Stimulated activated CD8-positive, alpha-beta memory T cell treated with anti-CD3 and anti-CD28 coated beads, Interleukin-2, amount 100 ng/mL, for 1 hour (primary cell): ENCODE results near the gene ZNF580.

Experiments used
- DNase-seq, 2 donors: peaks; one replicate each; pipeline ENCODE4 v3.0.0-alpha.2; 2020; ENCODE audit warnings: low read depth in 2 of 2

ZNF580 gene

DNA sequence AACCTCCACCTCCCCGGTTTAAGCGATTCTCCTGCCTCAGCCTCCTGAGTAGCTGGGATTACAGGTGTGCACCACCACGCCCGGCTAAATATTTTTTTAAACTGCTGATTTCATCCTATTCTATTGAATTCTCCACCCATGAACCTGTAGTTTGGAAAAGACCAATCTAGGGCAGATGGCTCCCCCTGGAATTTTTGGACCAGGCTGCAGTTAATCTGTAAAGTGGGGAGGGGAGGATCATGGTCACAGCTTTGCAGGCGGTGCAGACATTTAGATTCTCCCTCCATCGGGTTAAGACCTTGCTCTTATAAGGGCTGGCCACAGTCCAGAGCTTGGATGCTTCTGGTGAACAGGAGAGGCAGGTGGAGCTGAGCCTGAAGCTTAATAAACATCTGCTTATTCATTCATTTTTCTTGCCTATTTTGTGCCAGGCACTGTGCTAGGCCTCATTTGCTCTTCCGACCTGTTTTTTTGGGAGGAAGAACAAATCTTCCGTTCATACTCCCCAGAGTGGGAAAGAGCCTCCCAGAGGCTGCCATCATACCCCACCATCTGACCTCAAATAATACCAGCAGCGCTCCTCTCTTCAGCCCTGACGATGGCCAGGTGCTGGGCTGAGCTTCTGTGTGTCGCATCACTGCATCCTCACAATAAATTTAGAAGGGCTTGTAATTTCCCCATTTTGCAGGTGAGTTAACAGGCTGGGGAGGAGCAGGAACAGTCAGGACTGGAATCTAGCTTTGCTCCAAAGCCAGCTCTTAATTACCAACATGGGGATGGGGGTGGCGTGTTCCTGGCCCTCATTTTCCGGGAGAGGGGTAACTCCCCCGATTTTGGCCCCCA, 6.3 kb downstream of the ZNF580 start:
- no peak for DNase-seq

DNA sequence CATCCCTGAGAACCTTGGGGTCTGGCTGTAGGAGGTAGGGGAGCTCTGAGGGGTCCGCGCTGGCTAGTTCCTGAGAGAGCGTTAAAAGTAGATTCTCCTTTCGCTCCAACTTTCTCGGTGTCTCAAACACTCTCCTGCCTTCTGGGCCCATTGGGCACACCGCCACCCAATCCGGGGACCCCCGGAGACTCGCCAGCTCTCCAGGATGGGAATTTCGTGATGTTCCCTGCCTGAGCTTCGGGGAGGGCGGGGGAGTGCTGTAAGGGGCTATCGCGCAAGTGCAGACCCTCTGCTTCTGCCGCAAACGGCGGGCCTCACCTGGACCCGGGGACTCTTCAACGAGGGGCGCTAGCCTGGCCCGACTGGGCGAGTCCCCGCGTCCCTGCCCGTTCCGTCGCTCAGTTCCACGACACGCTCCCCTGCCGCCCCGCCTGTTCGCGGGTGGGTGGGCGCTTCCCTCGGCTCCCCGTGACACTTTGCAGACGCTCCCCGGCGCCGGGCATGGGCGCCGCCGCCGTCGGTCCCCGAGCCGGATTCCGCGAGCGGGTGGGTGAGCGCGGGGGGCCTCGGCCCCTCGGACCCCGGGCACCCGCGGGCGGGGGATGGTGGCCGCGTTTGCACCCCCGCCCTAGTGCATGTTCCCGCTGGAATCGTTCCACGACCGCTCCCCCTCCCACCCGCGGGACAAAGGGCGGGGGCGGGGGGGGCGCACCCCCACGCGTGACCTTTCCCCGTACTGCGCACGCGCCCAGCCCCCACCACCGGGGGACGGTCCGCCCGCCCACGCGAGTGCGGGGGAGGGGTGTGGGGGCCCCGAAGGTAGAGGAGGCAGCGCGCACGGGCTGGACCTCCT, 7.2 kb downstream of the ZNF580 start, which contains the start of gene CCDC106:
Gene CCDC106 (plus strand): TSS at position 481 of the 853 bp plus-strand sequence. CDS start 835 bp downstream, outside the sequence.
- no peak for DNase-seq

DNA sequence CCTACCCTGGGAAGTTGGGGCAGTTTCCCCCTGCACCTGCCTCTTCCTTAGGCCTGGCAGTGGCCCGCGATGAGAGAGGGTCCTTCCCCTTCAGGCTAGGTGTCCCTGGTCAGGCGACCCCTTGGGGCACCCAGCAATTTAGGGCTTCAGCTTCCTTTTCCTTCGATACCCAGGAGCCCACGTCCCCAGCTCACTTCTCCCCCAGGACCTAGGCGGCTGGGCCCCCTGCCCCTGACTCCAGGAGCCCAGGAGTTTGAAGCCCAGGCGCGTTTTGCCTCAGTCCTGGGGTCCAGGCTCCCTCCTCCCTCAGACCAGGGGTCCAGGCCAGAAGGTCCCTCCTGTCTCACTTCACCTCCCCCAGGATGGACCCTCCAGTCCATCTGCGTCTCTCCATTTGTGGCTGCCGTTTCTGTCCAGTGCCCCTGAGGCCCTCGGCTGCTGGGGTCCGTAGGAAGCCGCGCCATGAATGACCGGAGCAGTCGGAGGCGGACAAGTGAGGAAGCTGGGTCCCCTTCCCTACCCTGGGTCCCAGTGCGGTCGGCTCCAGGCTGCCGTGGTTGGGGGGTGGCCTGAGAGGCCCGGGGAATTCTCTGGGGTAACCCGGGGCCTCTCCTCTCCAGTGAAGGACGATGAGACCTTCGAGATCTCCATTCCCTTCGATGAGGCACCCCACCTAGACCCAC, 7.9 kb downstream of the ZNF580 start:
- no peak for DNase-seq

DNA sequence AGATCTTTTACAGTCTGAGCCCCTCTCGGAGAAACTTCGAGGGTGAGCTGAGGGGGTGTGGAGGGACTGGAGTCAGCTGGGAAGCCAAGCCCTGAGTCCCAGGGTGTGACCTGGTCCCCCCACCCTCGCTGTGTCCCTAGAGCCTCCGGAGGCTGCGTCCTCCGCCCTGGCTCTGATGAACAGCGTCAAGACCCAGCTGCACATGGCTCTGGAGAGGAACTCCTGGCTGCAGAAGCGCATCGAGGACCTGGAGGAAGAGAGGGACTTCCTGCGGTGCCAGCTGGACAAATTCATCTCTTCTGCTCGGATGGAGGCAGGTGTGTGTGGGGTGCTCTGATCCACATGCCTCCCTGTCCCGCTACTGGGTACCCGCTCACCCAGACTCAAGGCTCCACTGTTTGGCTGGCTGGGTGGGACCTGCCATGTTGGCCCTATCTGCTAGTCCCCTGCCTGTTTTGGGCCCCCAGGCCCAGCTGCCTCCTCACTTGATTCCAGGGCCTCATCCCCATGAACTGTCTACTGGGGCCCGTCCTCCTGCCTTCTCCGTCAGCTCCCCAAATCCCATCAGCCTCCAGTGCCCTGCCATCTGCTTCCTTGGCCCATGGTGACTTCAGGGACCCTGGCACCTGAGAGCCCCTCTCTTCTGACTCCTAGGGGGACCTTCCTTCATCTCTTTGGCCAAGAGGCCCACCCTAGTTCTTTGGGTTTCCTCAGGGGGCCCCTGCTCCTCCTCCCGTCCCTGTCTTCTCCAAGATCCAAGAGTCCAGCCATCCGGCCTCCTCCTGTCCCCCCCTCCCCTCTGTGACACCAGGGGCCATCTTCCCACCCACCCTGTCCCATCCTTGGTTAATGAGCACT, 8.7 kb downstream of the ZNF580 start:
- no peak for DNase-seq

DNA sequence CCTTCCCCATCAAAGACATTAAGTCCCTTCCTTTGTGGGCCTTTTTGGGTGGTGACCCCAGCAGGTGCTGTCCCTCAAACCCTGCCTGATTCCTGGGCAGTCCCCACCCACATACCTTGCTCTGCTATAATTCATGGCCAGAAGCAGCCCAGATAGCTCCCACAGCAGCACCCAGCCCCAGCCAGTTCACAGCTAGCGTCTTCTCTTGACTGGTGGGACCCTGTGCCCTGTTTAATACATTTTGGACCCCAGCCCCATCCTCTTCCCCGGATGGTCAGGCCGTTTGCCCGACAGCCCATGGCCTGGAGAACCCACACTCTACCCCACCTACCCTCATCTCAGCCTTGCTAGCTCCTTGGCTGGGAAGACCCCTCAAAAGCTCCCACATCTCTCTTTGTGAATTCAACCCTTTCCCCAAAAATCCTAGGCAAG, 9.3 kb downstream of the ZNF580 start:
- DNase-seq = no peak

DNA sequence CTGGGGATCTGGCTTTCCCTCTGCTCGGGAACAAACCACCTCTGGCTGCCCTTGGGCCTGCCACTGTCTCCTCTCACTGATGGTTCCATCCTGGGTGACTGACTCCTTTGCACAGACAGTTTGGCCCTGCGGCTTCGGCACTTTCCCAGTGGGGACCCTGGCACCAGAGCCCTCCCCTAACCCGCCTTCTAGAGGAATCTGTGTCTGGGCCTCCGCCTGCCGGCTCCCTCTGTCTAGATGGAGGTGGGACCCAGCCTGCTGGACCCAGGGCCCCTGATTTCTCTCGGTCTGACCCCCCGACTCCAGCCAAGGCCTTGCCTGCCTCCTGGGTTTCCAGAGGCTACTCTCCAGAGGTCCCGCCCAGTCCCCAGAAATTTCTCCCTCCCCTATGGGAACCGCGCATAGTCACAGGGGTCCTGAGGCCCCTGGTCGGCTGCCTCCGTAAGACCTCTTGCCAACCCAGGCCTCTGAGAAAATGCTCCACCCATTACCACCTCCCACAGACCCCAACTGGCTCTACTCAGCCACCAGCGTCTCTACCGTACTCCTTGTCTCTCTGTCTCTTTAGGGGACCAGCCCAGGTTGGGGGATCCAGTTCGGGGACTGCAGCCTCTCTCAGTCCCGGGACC, 9.9 kb downstream of the ZNF580 start:
- DNase-seq = no peak

DNA sequence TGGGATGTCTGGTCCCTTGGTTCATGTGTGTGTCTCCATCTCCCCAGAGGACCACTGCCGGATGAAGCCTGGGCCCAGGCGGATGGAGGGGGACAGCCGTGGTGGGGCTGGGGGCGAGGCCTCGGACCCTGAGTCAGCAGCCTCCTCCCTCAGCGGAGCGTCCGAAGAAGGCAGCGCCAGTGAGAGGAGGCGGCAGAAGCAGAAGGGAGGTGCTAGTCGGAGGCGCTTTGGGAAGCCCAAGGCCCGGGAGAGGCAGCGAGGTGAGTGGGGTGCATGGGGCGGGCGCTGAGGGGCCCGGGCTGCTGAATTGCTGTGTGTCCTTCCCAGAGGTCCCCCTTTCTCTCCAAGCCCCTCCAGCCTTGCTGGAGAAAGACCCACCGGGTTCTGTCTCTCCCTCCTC, 10.4 kb downstream of the ZNF580 start:
- no peak for DNase-seq

DNA sequence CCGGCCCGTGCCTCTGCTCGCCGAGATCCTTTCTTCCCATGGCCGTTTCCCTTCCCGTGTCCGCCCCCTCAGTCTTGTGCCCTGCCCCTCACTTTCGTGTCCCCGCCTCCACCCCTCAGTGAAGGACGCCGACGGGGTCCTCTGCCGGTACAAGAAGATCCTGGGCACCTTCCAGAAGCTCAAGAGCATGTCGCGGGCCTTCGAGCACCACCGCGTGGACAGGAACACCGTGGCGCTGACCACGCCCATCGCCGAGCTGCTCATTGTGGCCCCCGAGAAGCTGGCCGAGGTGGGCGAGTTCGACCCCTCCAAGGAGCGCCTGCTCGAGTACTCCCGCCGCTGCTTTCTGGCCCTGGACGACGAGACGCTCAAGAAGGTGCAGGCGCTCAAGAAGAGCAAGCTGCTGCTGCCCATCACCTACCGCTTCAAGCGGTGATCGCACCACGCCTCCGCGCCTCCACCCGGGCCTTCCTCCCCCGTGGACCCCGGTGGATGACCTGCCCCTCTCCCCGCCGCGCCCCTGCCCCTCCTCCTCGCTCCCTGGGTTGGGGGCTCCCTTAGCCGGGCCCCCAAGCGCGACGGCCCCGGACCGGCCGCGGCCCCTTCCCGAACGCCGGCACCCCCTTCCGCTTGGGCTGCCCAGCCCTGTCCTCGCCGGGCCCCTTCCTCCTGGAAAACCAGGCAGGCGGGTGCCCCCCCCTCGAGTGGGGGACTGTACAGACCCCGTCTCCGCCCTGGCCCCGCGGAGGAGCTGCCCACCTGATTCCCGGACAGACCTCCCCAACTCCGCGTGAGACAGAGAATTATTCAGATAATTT, 11.7 kb downstream of the ZNF580 start:
- no peak for DNase-seq

DNA sequence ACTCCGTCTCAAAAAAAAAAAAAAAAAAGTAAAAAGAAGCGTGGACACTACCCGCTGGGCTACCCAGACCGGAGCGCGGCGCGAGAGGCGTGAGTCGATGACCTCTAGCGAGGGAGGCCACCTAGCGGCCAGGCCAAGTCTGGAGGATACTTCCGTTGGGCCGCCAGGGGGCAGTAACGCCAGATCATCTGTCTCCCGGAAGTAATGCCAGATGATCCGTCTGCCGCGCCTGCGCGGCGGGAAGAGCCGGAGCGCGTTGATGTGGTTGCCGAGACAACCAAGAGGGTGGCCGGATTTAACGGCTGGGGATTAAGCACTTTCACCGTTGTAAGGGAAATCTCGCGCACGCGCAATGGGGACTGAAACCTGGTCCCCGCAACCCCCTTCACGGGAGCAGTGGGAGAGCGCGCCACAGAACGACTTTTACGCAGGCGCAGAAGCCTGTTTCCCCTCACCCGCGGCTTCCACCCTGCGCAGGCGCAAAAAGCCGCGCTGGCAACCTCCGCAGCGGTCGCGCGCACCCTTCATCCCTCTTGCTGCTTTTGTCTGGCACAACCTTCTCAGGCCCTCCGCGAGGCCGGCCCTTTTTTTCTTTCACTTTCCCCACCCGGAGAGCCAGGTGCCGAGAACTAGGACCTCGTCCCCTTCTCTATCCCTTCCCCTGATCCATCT, 13.0 kb downstream of the ZNF580 start:
- DNase-seq = peak; percentile 98 to 99

DNA sequence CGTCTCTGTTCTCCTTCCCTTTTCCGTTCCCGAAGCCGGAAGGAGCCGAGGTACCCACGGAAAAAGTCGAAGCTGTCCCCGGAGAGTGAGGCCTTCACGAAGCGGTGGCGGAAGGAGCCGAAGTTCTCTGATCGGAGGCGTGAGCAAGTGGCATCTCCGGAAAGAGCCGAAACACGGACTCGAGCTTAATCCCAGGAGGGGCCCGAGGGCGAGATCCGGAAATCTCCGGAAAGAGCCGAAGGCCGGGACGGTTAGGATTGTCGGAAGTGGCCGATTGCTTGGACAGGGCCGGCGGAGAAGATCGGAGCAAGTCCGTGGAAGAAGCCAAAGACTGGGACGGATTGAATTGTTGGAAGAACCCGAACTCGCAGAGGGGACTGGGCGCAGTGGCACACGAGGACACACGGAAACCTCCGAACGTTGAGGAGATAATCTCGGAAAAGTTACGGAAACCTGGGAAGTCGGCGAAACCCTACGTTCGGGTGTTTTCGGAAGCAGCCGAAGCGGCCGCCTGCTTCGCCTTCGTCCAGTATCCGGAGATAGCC, 13.6 kb downstream of the ZNF580 start:
- DNase-seq = peak; percentile 92 to 96

DNA sequence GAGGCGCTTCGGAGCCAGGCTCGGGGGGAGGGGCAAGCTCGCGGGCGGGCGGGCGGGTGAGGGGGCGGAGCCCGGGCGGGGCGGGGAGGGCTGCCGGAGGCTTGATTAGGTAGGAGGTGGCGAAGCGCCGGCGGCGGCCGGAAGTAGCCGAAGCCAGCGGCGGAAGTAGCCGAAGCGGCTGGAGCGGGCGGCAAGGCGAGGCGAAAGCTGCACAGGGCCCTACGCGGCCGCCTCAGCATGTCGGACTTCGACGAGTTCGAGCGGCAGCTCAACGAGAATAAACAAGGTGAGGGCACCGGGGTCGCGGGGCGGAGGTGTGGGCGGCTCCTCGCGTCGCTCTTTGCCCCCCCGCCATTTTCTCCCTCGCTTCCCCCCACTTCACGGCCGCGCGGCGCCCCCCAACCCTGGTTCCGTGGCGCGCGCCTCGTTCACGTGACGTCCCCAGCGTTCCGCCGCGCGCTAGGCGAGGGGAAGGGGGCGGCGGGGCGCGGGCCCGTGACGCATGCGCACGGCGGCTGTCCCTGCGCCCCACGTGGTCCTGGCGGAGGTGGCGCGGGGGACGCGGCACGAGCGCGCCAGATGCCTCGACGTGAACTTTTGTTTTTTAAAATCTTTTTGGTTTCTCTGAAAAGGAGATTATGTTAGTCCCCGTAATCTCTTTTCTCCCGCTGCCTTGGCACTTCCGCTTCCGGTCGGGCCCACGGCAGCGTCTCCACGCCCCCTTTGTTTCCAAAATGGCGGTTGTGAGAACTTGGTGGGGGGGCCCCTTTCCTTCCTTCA, 14.3 kb downstream of the ZNF580 start, which contains the start of gene U2AF2:
Gene U2AF2 (plus strand): TSS at position 168 of the 780 bp plus-strand sequence. CDS start 70 bp downstream, at position 238.
- DNase-seq = peak; percentile 92 to 95

DNA sequence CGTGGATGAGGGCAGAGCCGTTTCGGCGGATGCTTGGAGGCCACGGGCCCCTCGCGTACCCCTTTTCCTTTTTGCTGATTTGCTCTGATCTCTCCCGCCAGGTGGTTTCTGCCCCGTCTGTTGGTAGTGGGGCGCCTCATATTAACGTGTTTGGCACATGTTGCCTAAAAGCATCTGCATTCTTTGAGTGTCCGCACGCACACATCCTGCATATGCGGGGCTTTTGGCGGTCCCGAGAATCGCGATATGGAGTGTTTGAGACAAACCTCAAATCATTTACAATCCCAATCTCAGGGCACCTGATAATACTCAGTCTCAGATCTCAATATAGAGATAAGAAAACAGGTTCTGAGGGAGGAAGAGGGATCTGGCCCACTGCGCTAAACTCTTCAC, 14.8 kb downstream of the ZNF580 start:
- no peak for DNase-seq

DNA sequence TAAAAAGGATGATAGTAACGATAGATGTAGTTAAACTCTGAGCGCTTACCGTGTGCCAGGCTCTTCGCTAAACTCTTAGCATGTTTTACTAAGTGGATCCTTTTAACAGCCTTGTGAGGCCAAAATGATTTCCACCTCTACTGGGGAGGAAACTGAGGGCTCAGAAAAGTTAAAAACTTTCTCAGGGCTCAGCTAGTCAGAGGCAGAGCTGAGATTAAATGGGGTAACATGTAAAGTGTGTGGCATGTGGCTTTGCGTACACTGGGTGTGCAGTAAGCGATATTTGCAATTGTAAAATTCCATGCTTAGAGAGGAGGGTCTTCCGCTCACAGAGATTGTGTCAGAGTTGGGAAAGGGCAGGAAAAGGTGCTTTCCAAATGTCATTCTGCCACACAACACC, 15.8 kb downstream of the ZNF580 start:
- no peak for DNase-seq

DNA sequence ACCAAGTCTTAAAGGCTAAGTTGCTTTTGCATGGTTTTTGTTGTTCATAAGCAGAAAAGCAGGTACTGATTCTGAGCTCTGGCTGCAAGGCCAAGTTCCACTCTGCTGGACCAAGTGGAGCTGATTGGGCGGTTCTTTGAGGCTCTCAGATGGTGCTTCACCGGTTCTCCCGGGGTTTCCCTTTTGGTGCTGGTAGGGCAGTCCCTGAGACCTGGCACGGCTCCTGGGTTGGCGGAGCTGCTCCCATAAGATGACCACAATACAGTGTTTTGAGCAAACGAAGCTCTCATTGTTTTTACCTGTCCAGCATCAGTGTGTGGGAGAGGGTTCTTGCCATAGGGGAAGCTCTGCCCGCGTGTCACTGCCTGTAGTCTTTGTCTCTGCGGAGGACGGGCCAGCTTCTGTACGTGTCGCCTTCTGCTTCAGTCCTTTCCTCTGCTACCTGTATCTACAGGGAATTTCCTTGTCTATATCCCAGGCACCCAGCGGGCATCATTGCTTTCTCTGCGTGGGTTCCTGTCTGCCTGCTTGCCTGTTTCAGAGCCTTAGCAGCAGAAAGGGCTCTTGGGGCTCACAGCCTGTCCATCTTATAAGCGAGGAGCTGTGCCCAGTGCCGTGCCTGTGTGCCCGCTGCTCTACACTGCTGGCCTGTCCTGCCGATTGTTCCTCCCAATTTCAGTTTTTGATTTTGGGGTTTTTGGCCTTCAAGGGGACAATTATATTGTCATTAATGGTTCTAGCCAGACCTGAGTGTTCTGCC, 16.4 kb downstream of the ZNF580 start:
- no peak for DNase-seq

DNA sequence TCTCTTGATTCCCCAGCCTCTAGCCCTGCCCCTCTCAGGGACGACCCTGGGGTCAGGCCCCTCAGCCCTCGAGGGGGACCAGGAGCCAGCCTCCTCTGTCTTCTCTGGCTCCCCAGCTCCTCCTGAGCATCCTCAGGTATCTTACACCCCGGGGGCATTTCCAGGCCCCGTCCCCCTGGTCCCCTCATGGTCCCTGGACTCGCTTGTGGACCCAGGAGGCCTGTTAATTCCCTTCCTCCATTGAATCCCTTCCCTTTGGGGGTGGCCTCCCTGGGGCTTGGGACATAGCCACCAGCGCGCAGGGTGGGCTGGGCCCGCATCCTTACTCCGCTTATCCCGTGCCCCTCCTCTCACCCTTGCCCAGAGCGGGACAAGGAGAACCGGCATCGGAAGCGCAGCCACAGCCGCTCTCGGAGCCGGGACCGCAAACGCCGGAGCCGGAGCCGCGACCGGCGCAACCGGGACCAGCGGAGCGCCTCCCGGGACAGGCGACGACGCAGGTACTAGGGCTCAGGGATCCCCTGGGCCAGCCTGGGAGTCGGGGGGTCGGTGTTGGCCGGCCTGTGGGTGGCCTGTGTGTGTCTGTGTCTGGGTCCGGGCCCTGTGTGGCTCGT, 18.2 kb downstream of the ZNF580 start:
- no peak for DNase-seq

DNA sequence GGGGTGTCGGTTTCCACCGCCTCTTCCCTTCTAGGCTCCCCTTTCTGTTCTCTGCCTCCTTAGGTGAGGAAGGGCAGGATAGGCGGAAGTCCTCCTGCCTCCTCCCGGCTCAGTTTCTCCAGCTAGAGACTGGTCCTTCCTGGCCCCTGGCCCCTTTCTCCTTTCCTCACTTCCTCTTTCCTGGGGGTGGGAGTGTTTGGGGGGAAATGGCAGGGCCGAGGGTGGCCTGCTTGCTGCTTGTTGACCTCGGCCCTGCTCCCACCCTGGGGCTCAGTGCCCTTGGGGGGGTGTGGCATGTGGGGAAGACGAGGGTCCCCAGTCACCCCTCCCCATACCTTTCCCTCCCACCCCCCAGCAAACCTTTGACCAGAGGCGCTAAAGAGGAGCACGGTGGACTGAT, 19.0 kb downstream of the ZNF580 start:
- no peak for DNase-seq

DNA sequence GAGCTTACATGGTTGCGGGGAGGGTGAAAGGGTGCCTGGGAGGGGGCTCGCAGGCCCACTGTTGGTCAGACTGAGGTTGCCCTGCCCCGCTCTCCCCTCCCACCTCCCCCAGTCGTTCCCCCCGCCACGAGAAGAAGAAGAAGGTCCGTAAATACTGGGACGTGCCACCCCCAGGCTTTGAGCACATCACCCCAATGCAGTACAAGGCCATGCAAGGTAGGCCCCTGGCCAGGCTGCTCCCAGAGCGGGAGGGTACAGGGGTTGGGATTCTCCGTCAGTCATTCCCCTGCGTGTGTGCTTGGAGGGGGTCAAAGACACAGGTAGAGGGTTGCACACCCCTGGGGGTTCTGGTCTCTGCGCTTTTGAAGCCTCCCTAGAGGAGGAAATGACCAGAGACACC, 19.6 kb downstream of the ZNF580 start:
- no peak for DNase-seq
